ENCODE data around the gene COA7. TPM values are rescaled to one million over a fixed set of nuclear protein-coding genes. Genes with fewer than 3 reads are reported as not detected.
A peak's percentile ranks its signal among the peaks of the same experiment; 100 is the strongest.
"Not testable (repeated sequence)": the region's sequence is repeated elsewhere in the genome, so short reads cannot be mapped to it uniquely, and the experiment has no call there.

COA7 gene
- total RNA-seq, 4 donors from 2014 or later, result 5.9 to 17.0 (median 9.4) TPM

- not testable (repeated sequence) for H3K4me1 ChIP-seq, H3K9me3 ChIP-seq, H3K4me3 ChIP-seq, H3K27me3 ChIP-seq
- peaks cover 0 to 26% (median 0%) of the 10 kb centered on the region in 3 donors for H3K36me3 ChIP-seq
- DNase-seq, result peak; percentile 72 to 85 (median 73)
- TF ChIP-seq CTCF (IDR thresholded peaks at IDR 0.05), result peak; percentile 75 to 89 (median 78)
- peak overlapping the region in 1 of 4 donors; percentile 11 for H3K27ac ChIP-seq
Measured at GRCh38 chr1:52686261-52686751, 11.8 kb downstream of the COA7 start.

- Histone ChIP-seq H3K4me1 (no peaks in the 10 kb centered on the region), H3K9me3 (no peaks in the 10 kb centered on the region), H3K27ac (no peak overlapping the region), H3K27me3 (no peaks in the 10 kb centered on the region), H3K4me3 (no peak overlapping the region), H3K36me3 (peaks cover 0 to 20% (median 0%) of the 10 kb centered on the region in 3 donors)
- no peak for TF ChIP-seq CTCF (IDR thresholded peaks at IDR 0.05)
- TF ChIP-seq POLR2A (IDR thresholded peaks at IDR 0.05), result no peak
- no peak for DNase-seq
Measured at GRCh38 chr1:52684545-52684944, 13.6 kb downstream of the COA7 start.

GRCh38 chr1:52683367-52683940 is 14.7 kb downstream of the COA7 start:
- Histone ChIP-seq H3K27ac (no peak overlapping the region), H3K9me3 (no peaks in the 10 kb centered on the region), H3K4me3 (no peak overlapping the region), H3K27me3 (no peaks in the 10 kb centered on the region), H3K4me1 (no peaks in the 10 kb centered on the region), H3K36me3 (peaks cover 0 to 15% (median 0%) of the 10 kb centered on the region in 3 donors)
- DNase-seq, result no peak
- TF ChIP-seq CTCF (IDR thresholded peaks at IDR 0.05), result no peak
- TF ChIP-seq POLR2A (IDR thresholded peaks at IDR 0.05), result no peak

- H3K4me3 ChIP-seq, result no peak overlapping the region
- no peaks in the 10 kb centered on the region for H3K36me3 ChIP-seq
- H3K4me1 ChIP-seq, result no peaks in the 10 kb centered on the region
- TF ChIP-seq CTCF (IDR thresholded peaks at IDR 0.05), result no peak
- TF ChIP-seq POLR2A (IDR thresholded peaks at IDR 0.05), result no peak
- no peak for DNase-seq
- H3K27me3 ChIP-seq, result no peaks in the 10 kb centered on the region
- no peak overlapping the region for H3K27ac ChIP-seq
- no peaks in the 10 kb centered on the region for H3K9me3 ChIP-seq
Measured at GRCh38 chr1:52681136-52681535, 17.0 kb downstream of the COA7 start.

DNA sequence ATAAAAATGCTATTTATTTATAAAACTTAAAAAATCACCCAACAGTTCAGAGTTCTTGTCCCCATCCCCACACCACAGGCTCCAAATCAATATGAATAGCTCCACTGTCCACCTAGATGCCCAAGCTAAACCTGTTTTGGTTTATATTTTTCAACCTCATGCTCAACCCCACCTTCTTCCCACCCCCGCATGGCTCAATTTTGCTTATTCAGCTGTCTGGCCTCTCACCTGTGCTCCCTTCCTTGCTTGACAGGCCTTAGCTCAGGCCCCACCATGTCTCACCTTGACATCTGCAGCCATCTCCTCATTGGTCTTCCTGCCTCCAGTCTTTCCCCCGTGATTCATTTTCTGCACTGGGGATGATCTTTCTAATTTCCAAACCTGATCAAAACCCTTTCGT is 17.8 kb downstream of the COA7 start:
- Histone ChIP-seq H3K36me3 (no peaks in the 10 kb centered on the region), H3K4me1 (no peaks in the 10 kb centered on the region), H3K9me3 (no peaks in the 10 kb centered on the region), H3K27me3 (no peaks in the 10 kb centered on the region), H3K4me3 (no peak overlapping the region), H3K27ac (no peak overlapping the region)
- DNase-seq, result no peak
- TF ChIP-seq POLR2A (IDR thresholded peaks at IDR 0.05) (no peak), CTCF (IDR thresholded peaks at IDR 0.05) (no peak)

DNA sequence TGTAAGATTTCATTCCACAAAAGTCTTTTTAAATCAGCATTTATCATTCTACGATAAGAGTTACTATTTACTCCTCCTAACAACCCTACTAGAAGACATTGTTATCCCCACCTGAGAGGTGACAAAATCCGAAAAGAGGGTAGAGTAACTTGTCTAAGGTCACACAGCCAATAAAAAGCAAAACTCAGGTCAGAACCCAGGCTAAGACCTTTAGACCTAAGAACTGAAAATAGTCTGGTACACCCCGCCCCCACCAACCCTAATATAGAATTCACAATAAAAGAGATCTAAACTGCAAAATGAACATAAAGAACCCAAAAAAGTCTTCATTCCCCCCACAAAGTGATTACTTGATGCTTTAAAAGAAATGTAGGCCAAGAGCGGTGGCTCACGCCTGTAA is 18.6 kb downstream of the COA7 start:
- Histone ChIP-seq H3K36me3 (no peaks in the 10 kb centered on the region), H3K27ac (no peak overlapping the region), H3K9me3 (no peaks in the 10 kb centered on the region), H3K4me3 (no peak overlapping the region), H3K27me3 (no peaks in the 10 kb centered on the region), H3K4me1 (no peaks in the 10 kb centered on the region)
- TF ChIP-seq CTCF (IDR thresholded peaks at IDR 0.05) (no peak), POLR2A (IDR thresholded peaks at IDR 0.05) (no peak)
- no peak for DNase-seq

Data from Peyer's patch (tissue), 4 donors.